Naive thymus-derived CD4-positive, alpha-beta T cell (primary cell): ENCODE data around the gene ACTR3. TPM values are rescaled to one million over a fixed set of nuclear protein-coding genes. Genes with fewer than 3 reads are reported as not detected.

Experiments
- ATAC-seq: fragments of 150-1000 bp; cut with Tn5 transposase; 2 replicates; pipeline ENCODE4 v1.10.0; 2021; ENCODE audit warnings: mild to moderate bottlenecking, moderate library complexity
- CTCF ChIA-PET: fragments of 350-600 bp; sonication (Branson Sonifier 250); formaldehyde crosslinking; loops from one replicate; lab custom pipeline; 2021; ENCODE audit warnings: antibody characterized with exemption; lab: Charles Lee
- POLR2A ChIA-PET: fragments of 350-600 bp; sonication (Branson Sonifier 250); formaldehyde crosslinking; loops from one replicate; lab custom pipeline; 2021; ENCODE audit warnings: antibody characterized with exemption, inconsistent platforms; lab: Charles Lee
- DNase-seq, 9 donors: peaks; one replicate each; pipeline versions ENCODE4 v3.0.0 to v3.0.0-alpha.2; 2020 to 2022; ENCODE audit warnings: mixed read lengths in 1 of 9
- H3K27ac ChIP-seq: one replicate; pipeline ENCODE4 v1.7.0; 2013; ENCODE audit warnings: mild to moderate bottlenecking, low read depth, low read length, moderate library complexity
- H3K27me3 ChIP-seq, 2 donors: one replicate each; pipeline ENCODE4 v1.7.0; 2013; ENCODE audit warnings: low read length in 2 of 2, mild to moderate bottlenecking in 2 of 2, moderate library complexity in 2 of 2; ENCODE audit not compliant: control insufficient read depth in 2 of 2, insufficient read depth in 2 of 2
- H3K36me3 ChIP-seq, 3 experiments: 1 replicate in 2 of 3; 2 replicates in 1 of 3; pipeline ENCODE4 v1.7.0; 2013; ENCODE audit warnings: low read length in 3 of 3, mild to moderate bottlenecking in 3 of 3, moderate library complexity in 1 of 3; ENCODE audit not compliant: insufficient read depth in 3 of 3, control insufficient read depth in 2 of 3
- H3K4me1 ChIP-seq, 2 donors: one replicate each; pipeline ENCODE4 v1.7.0; 2013; ENCODE audit warnings: low read length in 2 of 2, mild to moderate bottlenecking in 2 of 2, moderate library complexity in 1 of 2; ENCODE audit not compliant: control insufficient read depth in 2 of 2, insufficient read depth in 2 of 2
- H3K4me3 ChIP-seq: 2 replicates; pipeline ENCODE4 v1.7.0; 2013; ENCODE audit warnings: mild to moderate bottlenecking, low read length
- H3K9me3 ChIP-seq, 3 experiments: 1 replicate in 2 of 3; 2 replicates in 1 of 3; pipeline ENCODE4 v1.7.0; 2013; ENCODE audit warnings: low read length in 3 of 3; ENCODE audit not compliant: control insufficient read depth in 2 of 3
- H3K27ac Mint-ChIP-seq, 9 donors: one replicate each; pipeline ENCODE4 v1.8.0; 2020 to 2022; ENCODE audit warnings: mixed read lengths in 9 of 9, mild to moderate bottlenecking in 8 of 9, moderate library complexity in 5 of 9, inconsistent platforms in 2 of 9
- H3K27me3 Mint-ChIP-seq, 5 donors: one replicate each; pipeline ENCODE4 v1.8.0; 2021 to 2022; ENCODE audit warnings: mixed read lengths in 5 of 5, mild to moderate bottlenecking in 1 of 5
- H3K36me3 Mint-ChIP-seq, 5 donors: one replicate each; pipeline ENCODE4 v1.8.0; 2020 to 2022; ENCODE audit warnings: mixed read lengths in 5 of 5, mild to moderate bottlenecking in 3 of 5, inconsistent platforms in 1 of 5
- H3K4me1 Mint-ChIP-seq, 7 donors: one replicate each; pipeline ENCODE4 v1.8.0; 2020 to 2022; ENCODE audit warnings: mixed read lengths in 7 of 7, mild to moderate bottlenecking in 3 of 7, inconsistent platforms in 1 of 7
- H3K4me3 Mint-ChIP-seq, 10 donors: one replicate each; pipeline ENCODE4 v1.8.0; 2020 to 2022; ENCODE audit warnings: mild to moderate bottlenecking in 10 of 10, mixed read lengths in 10 of 10, moderate library complexity in 6 of 10, inconsistent platforms in 2 of 10
- H3K9me3 Mint-ChIP-seq, 11 donors: one replicate each; pipeline ENCODE4 v1.8.0; 2020 to 2022; ENCODE audit warnings: mixed read lengths in 11 of 11, mild to moderate bottlenecking in 4 of 11, inconsistent platforms in 1 of 11, moderate library complexity in 1 of 11
- intact Hi-C, 2 donors: fragments of 100-400 bp; cut with micrococcal nuclease; formaldehyde crosslinking; loops; one replicate each; pipeline ENCODE4 v1.15.1; 2023
- polyA plus RNA-seq, 2 donors: library from polyadenylated mRNA; unstranded; fragments of 300-500 nt; fragmentation: Illumina TruSeq; gene quantifications; one replicate each; pipeline ENCODE4 v1.2.3, GENCODE V29; 2021
- total RNA-seq, 6 experiments: library from RNA in 5 of 6; stranded (reverse) in 5 of 6; gene quantifications; 1 replicate in 5 of 6; 2 replicates in 1 of 6; pipeline ENCODE4 v1.2.3 and lab custom pipeline; 2021 to 2026

The ACTR3 gene
- total and polyA plus RNA-seq, 7 experiments from 2014 or later = 172 to 612 (median 295) TPM

DNA sequence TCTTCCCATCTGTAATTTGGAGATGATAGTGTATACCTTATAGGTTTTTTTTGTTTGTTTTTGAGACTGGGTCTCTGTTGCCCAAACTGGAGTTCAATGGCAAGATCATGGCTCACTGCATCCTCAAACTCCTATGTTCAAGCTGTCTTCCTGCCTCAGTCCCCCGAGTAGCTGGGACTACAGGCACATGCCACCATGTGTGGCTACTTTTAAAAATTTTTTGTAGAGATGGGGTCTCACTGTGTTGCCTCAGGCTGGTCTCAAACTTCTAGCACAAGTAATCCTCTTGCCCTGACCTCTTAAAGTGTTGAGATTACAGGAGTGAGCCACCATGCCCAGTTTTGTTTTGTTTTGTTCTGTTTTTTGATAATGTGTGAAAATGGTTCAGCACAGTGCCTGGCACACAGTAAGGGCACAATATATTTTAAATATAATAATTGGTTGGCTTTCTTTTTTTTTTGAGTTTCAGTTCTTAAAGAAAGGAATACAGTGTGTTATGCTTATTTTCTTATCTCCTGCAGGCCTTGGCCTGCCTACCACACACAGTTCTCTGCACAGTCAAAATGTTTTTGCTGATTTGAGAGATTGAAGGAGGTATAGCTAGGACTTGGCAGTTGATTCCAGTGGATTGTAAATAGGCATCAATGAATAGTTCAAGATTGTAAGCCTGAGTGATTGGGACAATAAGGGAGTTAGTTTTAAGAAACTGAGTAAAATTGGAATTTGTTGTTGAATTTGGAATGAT is 6.1 kb downstream of the ACTR3 start:
- Histone ChIP-seq H3K9me3 (no peaks in the 10 kb centered on the region), H3K27ac (peak overlapping the region; percentile 98), H3K36me3 (peaks cover 0 to 4% (median 3%) of the 10 kb centered on the region in 3 experiments), H3K4me1 (peaks cover 78 to 79% of the 10 kb centered on the region in 2 donors), H3K27me3 (no peaks in the 10 kb centered on the region), H3K4me3 (peak overlapping the region; percentile 19)
- Mint-ChIP-seq H3K36me3 (peaks cover 5 to 51% (median 34%) of the 10 kb centered on the region in 5 donors), H3K4me3 (peak overlapping the region; percentile 75 to 99 (median 89)), H3K27ac (peak overlapping the region; percentile 12 to 95 (median 63)), H3K9me3 (no peaks in the 10 kb centered on the region), H3K27me3 (no peaks in the 10 kb centered on the region), H3K4me1 (peaks cover 80 to 99% (median 96%) of the 10 kb centered on the region in 7 donors)
- ATAC-seq (no peak), DNase-seq (no peak)
- CTCF ChIA-PET = no interaction called here
- POLR2A ChIA-PET = interaction anchor here (0.8 to 1.8 kb wide), 3 partner anchors 8 to 140 kb away, joined by 4 to 5 read pairs (median 4); partner anchors contain the start of gene SLC35F5
- intact Hi-C loops = loop anchor here in 1 of 2 donors (1.0 to 10.0 kb wide), 3 partner anchors 9 to 1621 kb away; partner anchors contain the start of gene ZC3H6

GRCh38 chr2:113896791-113897190 is 6.9 kb downstream of the ACTR3 start:
- no peak overlapping the region for H3K4me3 ChIP-seq
- POLR2A ChIA-PET = interaction anchor here (0.7 to 2.6 kb wide), 5 partner anchors 9 to 179 kb away, joined by 4 to 9 read pairs (median 4); partner anchors contain the start of gene SLC35F5
- H3K4me1 ChIP-seq = peaks cover 78 to 82% of the 10 kb centered on the region in 2 donors
- H3K9me3 Mint-ChIP-seq = no peaks in the 10 kb centered on the region
- H3K27me3 Mint-ChIP-seq = no peaks in the 10 kb centered on the region
- intact Hi-C loops = loop anchor here in 1 of 2 donors (10.0 kb wide), 2 partner anchors 292 to 1622 kb away; partner anchors contain the start of gene ZC3H6
- no peak for ATAC-seq
- peak overlapping the region; percentile 75 to 99 (median 89) for H3K4me3 Mint-ChIP-seq
- H3K36me3 ChIP-seq = peaks cover 0 to 4% (median 3%) of the 10 kb centered on the region in 3 experiments
- no peaks in the 10 kb centered on the region for H3K9me3 ChIP-seq
- peaks cover 5 to 46% (median 31%) of the 10 kb centered on the region in 5 donors for H3K36me3 Mint-ChIP-seq
- DNase-seq = no peak
- peak overlapping the region; percentile 98 for H3K27ac ChIP-seq
- no peaks in the 10 kb centered on the region for H3K27me3 ChIP-seq
- CTCF ChIA-PET = no interaction called here
- H3K27ac Mint-ChIP-seq = peak overlapping the region in 3 of 9 donors; percentile 48 to 68 (median 67)
- H3K4me1 Mint-ChIP-seq = peaks cover 84 to 100% (median 99%) of the 10 kb centered on the region in 7 donors

- Mint-ChIP-seq H3K36me3 (peaks cover 5 to 40% (median 31%) of the 10 kb centered on the region in 5 donors), H3K27ac (peak overlapping the region in 7 of 9 donors; percentile 18 to 83 (median 52)), H3K27me3 (no peaks in the 10 kb centered on the region), H3K9me3 (no peaks in the 10 kb centered on the region), H3K4me3 (peak overlapping the region; percentile 60 to 99 (median 86)), H3K4me1 (peaks cover 82 to 100% (median 99%) of the 10 kb centered on the region in 7 donors)
- intact Hi-C loops = loop anchor here in 1 of 2 donors (10.0 kb wide), 2 partner anchors 293 to 1623 kb away; partner anchors contain the start of gene ZC3H6
- Histone ChIP-seq H3K4me3 (no peak overlapping the region), H3K4me1 (peaks cover 74 to 80% of the 10 kb centered on the region in 2 donors), H3K36me3 (peaks cover 0 to 4% (median 3%) of the 10 kb centered on the region in 3 experiments), H3K9me3 (no peaks in the 10 kb centered on the region), H3K27ac (peak overlapping the region; percentile 32), H3K27me3 (no peaks in the 10 kb centered on the region)
- DNase-seq = no peak
- ChIA-PET CTCF (interaction anchor here (0.6 kb wide), 1 partner anchor 66 kb away, joined by 3 read pairs; no protein-coding TSS in a partner anchor), POLR2A (interaction anchor here (1.1 to 2.6 kb wide), 4 partner anchors 9 to 141 kb away, joined by 3 to 9 read pairs (median 4); partner anchors contain the start of gene SLC35F5)
- ATAC-seq = no peak
Measured at GRCh38 chr2:113898081-113898480, 8.2 kb downstream of the ACTR3 start.

DNA sequence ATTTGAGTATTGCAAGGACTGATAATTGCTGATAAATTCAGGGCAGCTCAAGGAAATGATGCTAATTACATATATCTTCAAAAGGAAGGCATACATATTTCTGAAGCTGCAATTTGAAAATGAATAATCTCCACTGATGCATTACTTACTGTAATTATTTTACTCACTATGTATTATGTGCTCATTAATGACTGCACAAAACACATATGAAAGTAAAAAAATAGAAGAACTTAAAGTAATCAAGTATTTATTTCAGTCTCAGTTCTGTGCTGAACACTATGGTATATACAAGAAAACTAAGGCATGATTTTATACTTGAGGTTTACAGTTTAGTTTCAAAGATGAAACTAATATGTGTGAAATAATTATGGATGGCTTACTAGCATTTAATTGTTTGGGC is 9.3 kb downstream of the ACTR3 start:
- Histone ChIP-seq H3K27me3 (no peaks in the 10 kb centered on the region), H3K4me1 (peaks cover 67 to 76% of the 10 kb centered on the region in 2 donors), H3K27ac (no peak overlapping the region), H3K9me3 (no peaks in the 10 kb centered on the region), H3K36me3 (peaks cover 0 to 3% (median 3%) of the 10 kb centered on the region in 3 experiments), H3K4me3 (no peak overlapping the region)
- DNase-seq = no peak
- CTCF ChIA-PET = interaction anchor here (0.8 kb wide), 1 partner anchor 67 kb away, joined by 3 read pairs; no protein-coding TSS in a partner anchor
- H3K36me3 Mint-ChIP-seq = peaks cover 5 to 35% (median 26%) of the 10 kb centered on the region in 5 donors
- H3K4me1 Mint-ChIP-seq = peaks cover 83 to 100% (median 99%) of the 10 kb centered on the region in 7 donors
- no peak for ATAC-seq
- intact Hi-C loops = loop anchor here (1.0 to 10.0 kb wide), 3 partner anchors 8 to 1624 kb away; partner anchors contain the start of gene ZC3H6 (in 1 of the 2)
- POLR2A ChIA-PET = interaction anchor here (0.6 to 2.6 kb wide), 4 partner anchors 8 to 147 kb away, joined by 3 to 9 read pairs (median 4); no protein-coding TSS in a partner anchor
- no peaks in the 10 kb centered on the region for H3K27me3 Mint-ChIP-seq
- no peaks in the 10 kb centered on the region for H3K9me3 Mint-ChIP-seq
- H3K27ac Mint-ChIP-seq = peak overlapping the region in 7 of 9 donors; percentile 0 to 66 (median 34)
- H3K4me3 Mint-ChIP-seq = peak overlapping the region; percentile 0 to 98 (median 51)

DNA sequence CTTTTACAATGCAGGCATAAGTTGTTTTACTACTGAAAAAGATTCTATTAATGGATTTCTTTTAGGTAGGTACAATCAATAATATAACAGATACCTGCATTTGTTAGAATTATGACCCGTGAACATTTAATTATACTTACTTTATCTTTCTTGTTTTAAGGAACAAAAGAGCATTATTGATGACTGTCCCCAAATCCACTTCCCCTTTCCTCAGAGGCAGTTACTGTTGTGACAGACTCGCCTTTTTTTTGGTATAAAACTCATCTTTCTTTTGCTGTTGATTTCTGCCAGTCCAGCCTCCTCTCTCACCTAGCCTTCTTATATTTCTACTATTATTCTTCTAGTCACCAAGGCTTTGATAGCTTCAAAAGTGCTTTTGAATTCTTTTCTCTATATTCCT is 12.1 kb downstream of the ACTR3 start:
- ChIA-PET POLR2A (no interaction called here), CTCF (no interaction called here)
- intact Hi-C loops = loop anchor here in 1 of 2 donors (1.0 kb wide), 1 partner anchor 11 kb away; no protein-coding TSS in a partner anchor
- ATAC-seq (peak; percentile 51), DNase-seq (no peak)
- H3K36me3 Mint-ChIP-seq = peaks cover 0 to 46% (median 28%) of the 10 kb centered on the region in 5 donors
- Histone ChIP-seq H3K4me1 (peaks cover 56 to 67% of the 10 kb centered on the region in 2 donors), H3K4me3 (no peak overlapping the region), H3K9me3 (no peaks in the 10 kb centered on the region), H3K27me3 (no peaks in the 10 kb centered on the region), H3K36me3 (peaks cover 0 to 3% (median 0%) of the 10 kb centered on the region in 3 experiments), H3K27ac (no peak overlapping the region)
- H3K4me3 Mint-ChIP-seq = peak overlapping the region; percentile 5 to 98 (median 71)
- H3K4me1 Mint-ChIP-seq = peaks cover 73 to 100% (median 99%) of the 10 kb centered on the region in 7 donors
- peaks cover 0 to 2% (median 0%) of the 10 kb centered on the region in 11 donors for H3K9me3 Mint-ChIP-seq
- H3K27me3 Mint-ChIP-seq = no peaks in the 10 kb centered on the region
- H3K27ac Mint-ChIP-seq = peak overlapping the region in 8 of 9 donors; percentile 60 to 85 (median 68)

DNA sequence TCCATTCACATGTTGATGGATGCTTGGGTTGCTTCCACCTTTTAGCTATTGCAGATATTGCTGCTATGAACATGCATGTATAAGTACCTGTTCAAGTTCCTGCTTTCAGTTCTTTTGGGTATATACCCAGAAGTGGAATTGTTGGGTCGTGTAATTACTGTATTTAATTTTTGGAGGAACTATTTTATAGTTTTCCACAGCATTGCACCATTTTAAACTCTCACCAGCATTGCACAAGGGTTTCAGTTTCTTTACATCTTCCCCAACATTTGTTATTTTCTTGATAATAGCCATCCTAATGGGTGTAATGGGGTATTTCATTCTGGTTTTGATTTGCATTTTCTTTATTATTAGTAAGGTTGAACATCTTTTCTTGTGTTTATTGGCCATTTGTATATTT is 16.0 kb downstream of the ACTR3 start:
- peak overlapping the region in 7 of 10 donors; percentile 6 to 98 (median 54) for H3K4me3 Mint-ChIP-seq
- POLR2A ChIA-PET = interaction anchor here (0.6 to 1.8 kb wide), 3 partner anchors 8 to 158 kb away, joined by 3 to 9 read pairs (median 4); no protein-coding TSS in a partner anchor
- H3K36me3 Mint-ChIP-seq = peaks cover 0 to 34% (median 21%) of the 10 kb centered on the region in 5 donors

More for the DNA sequence above, 16.0 kb downstream of the ACTR3 start:
- DNase-seq (no peak), ATAC-seq (no peak)
- Histone ChIP-seq H3K9me3 (no peaks in the 10 kb centered on the region), H3K4me3 (no peak overlapping the region), H3K27me3 (no peaks in the 10 kb centered on the region), H3K27ac (no peak overlapping the region), H3K4me1 (peaks cover 48 to 50% of the 10 kb centered on the region in 2 donors), H3K36me3 (no peaks in the 10 kb centered on the region)
- H3K4me1 Mint-ChIP-seq = peaks cover 69 to 100% (median 95%) of the 10 kb centered on the region in 7 donors
- intact Hi-C loops = loop anchor here in 1 of 2 donors (1.0 kb wide), 1 partner anchor 11 kb away; no protein-coding TSS in a partner anchor
- H3K27ac Mint-ChIP-seq = peak overlapping the region in 4 of 9 donors; percentile 25 to 84 (median 58)
- CTCF ChIA-PET = no interaction called here
- H3K27me3 Mint-ChIP-seq = no peaks in the 10 kb centered on the region
- H3K9me3 Mint-ChIP-seq = peaks cover 0 to 2% (median 0%) of the 10 kb centered on the region in 11 donors
